Measurements from ENCODE around the gene FAM149B1.

FAM149B1 gene

GRCh38 chr10:73169320-73169719 is 1.4 kb downstream of the FAM149B1 start:
- Histone ChIP-seq H3K23ac (ENCODE audit: low read length in 2 of 2) (no peak overlapping the region), H3K4ac (ENCODE audit: low read depth in 1 of 2, low read length in 2 of 2) (no peak overlapping the region), H3K27ac (ENCODE audit: low read length, poor library complexity, severe bottlenecking) (no peak overlapping the region), H3K4me2 (ENCODE audit: low read length, poor library complexity, severe bottlenecking) (no peak overlapping the region), H3K9ac (ENCODE audit: low read length) (no peak overlapping the region), H4K8ac (ENCODE audit: low read length) (no peak overlapping the region), H2BK5ac (ENCODE audit: low read depth, low read length, poor library complexity, severe bottlenecking) (no peak overlapping the region), H3K36me3 (ENCODE audit: control insufficient read depth in 1 of 2, insufficient read depth in 2 of 2, low read depth in 1 of 2, low read length in 2 of 2) (peaks cover 0 to 12% of the 10 kb centered on the region in 2 experiments), H3K18ac (ENCODE audit: low read depth in 1 of 2, low read length in 2 of 2) (no peak overlapping the region), H2BK120ac (ENCODE audit: low read depth, low read length) (no peak overlapping the region), H2BK12ac (ENCODE audit: low read length in 2 of 2) (no peak overlapping the region), H3K9me3 (ENCODE audit: control insufficient read depth, low read length) (no peaks in the 10 kb centered on the region), H3K79me1 (replicated peaks; ENCODE audit: low read length, poor library complexity, severe bottlenecking) (peaks cover 7% of the 10 kb centered on the region), H3K14ac (ENCODE audit: low read length in 2 of 2) (no peak overlapping the region), H2BK15ac (ENCODE audit: low read depth, poor library complexity, severe bottlenecking) (no peak overlapping the region), H2AFZ (ENCODE audit: low read depth, low read length) (no peak overlapping the region), H2AK5ac (ENCODE audit: low read length, severe bottlenecking) (no peak overlapping the region), H3K27me3 (ENCODE audit: control insufficient read depth in 1 of 2, insufficient read depth in 1 of 2, low read length in 2 of 2) (no peaks in the 10 kb centered on the region), H4K91ac (ENCODE audit: low read length) (no peak overlapping the region), H3K4me1 (ENCODE audit: control insufficient read depth, insufficient read depth, low read depth, low read length) (peaks cover 1% of the 10 kb centered on the region), H3K4me3 (ENCODE audit: insufficient read depth in 1 of 2, low read depth in 1 of 2, low read length in 2 of 2) (peak overlapping the region in 1 of 2 experiments; percentile 99)
- DNase-seq: no peak
- WGBS: 100% methylated on average over 1 of the region's 3 CpGs

GRCh38 chr10:73172867-73173266 is 4.9 kb downstream of the FAM149B1 start:
- peaks cover 12 to 37% of the 10 kb centered on the region in 2 experiments for H3K36me3 ChIP-seq (ENCODE audit: control insufficient read depth in 1 of 2, insufficient read depth in 2 of 2, low read depth in 1 of 2, low read length in 2 of 2)
- H3K4me1 ChIP-seq (ENCODE audit: control insufficient read depth, insufficient read depth, low read depth, low read length): peaks cover 1% of the 10 kb centered on the region
- no peak overlapping the region for H4K8ac ChIP-seq (ENCODE audit: low read length)
- no peak overlapping the region for H2BK5ac ChIP-seq (ENCODE audit: low read depth, low read length, poor library complexity, severe bottlenecking)
- H3K4ac ChIP-seq (ENCODE audit: low read depth in 1 of 2, low read length in 2 of 2): no peak overlapping the region
- no peak for DNase-seq
- H3K27ac ChIP-seq (ENCODE audit: low read length, poor library complexity, severe bottlenecking): no peak overlapping the region
- H3K27me3 ChIP-seq (ENCODE audit: control insufficient read depth in 1 of 2, insufficient read depth in 1 of 2, low read length in 2 of 2): no peaks in the 10 kb centered on the region
- no peak overlapping the region for H3K4me2 ChIP-seq (ENCODE audit: low read length, poor library complexity, severe bottlenecking)
- H2AFZ ChIP-seq (ENCODE audit: low read depth, low read length): no peak overlapping the region
- no peaks in the 10 kb centered on the region for H3K9me3 ChIP-seq (ENCODE audit: control insufficient read depth, low read length)
- H3K14ac ChIP-seq (ENCODE audit: low read length in 2 of 2): no peak overlapping the region
- H4K91ac ChIP-seq (ENCODE audit: low read length): no peak overlapping the region
- no peak overlapping the region for H2BK120ac ChIP-seq (ENCODE audit: low read depth, low read length)
- no peak overlapping the region for H3K23ac ChIP-seq (ENCODE audit: low read length in 2 of 2)
- H2BK15ac ChIP-seq (ENCODE audit: low read depth, poor library complexity, severe bottlenecking): no peak overlapping the region
- H2AK5ac ChIP-seq (ENCODE audit: low read length, severe bottlenecking): no peak overlapping the region
- H3K4me3 ChIP-seq (ENCODE audit: insufficient read depth in 1 of 2, low read depth in 1 of 2, low read length in 2 of 2): no peak overlapping the region
- H3K79me1 ChIP-seq (replicated peaks; ENCODE audit: low read length, poor library complexity, severe bottlenecking): peaks cover 9% of the 10 kb centered on the region
- H2BK12ac ChIP-seq (ENCODE audit: low read length in 2 of 2): no peak overlapping the region
- H3K18ac ChIP-seq (ENCODE audit: low read depth in 1 of 2, low read length in 2 of 2): no peak overlapping the region
- no peak overlapping the region for H3K9ac ChIP-seq (ENCODE audit: low read length)

GRCh38 chr10:73174148-73174925 is 6.4 kb downstream of the FAM149B1 start:
- no CpG with 5 or more reads among the region's 1 CpG for WGBS

GRCh38 chr10:73182568-73182967 is 14.6 kb downstream of the FAM149B1 start:
- no peak overlapping the region for H2BK12ac ChIP-seq (ENCODE audit: low read length in 2 of 2)
- no peak overlapping the region for H2BK120ac ChIP-seq (ENCODE audit: low read depth, low read length)
- no peaks in the 10 kb centered on the region for H3K79me1 ChIP-seq (replicated peaks; ENCODE audit: low read length, poor library complexity, severe bottlenecking)
- H3K4me3 ChIP-seq (ENCODE audit: insufficient read depth in 1 of 2, low read depth in 1 of 2, low read length in 2 of 2): no peak overlapping the region
- WGBS: 100% methylated on average over 1 of the region's 2 CpGs
- H2AK5ac ChIP-seq (ENCODE audit: low read length, severe bottlenecking): no peak overlapping the region
- H3K4me2 ChIP-seq (ENCODE audit: low read length, poor library complexity, severe bottlenecking): no peak overlapping the region
- H3K4me1 ChIP-seq (ENCODE audit: control insufficient read depth, insufficient read depth, low read depth, low read length): no peaks in the 10 kb centered on the region
- H3K27ac ChIP-seq (ENCODE audit: low read length, poor library complexity, severe bottlenecking): no peak overlapping the region
- DNase-seq: no peak
- no peak overlapping the region for H2BK5ac ChIP-seq (ENCODE audit: low read depth, low read length, poor library complexity, severe bottlenecking)
- no peak overlapping the region for H4K91ac ChIP-seq (ENCODE audit: low read length)
- no peak overlapping the region for H3K23ac ChIP-seq (ENCODE audit: low read length in 2 of 2)
- H2BK15ac ChIP-seq (ENCODE audit: low read depth, poor library complexity, severe bottlenecking): no peak overlapping the region
- H3K4ac ChIP-seq (ENCODE audit: low read depth in 1 of 2, low read length in 2 of 2): no peak overlapping the region
- H3K9me3 ChIP-seq (ENCODE audit: control insufficient read depth, low read length): peaks cover 21% of the 10 kb centered on the region
- H3K27me3 ChIP-seq (ENCODE audit: control insufficient read depth in 1 of 2, insufficient read depth in 1 of 2, low read length in 2 of 2): no peaks in the 10 kb centered on the region
- no peak overlapping the region for H3K18ac ChIP-seq (ENCODE audit: low read depth in 1 of 2, low read length in 2 of 2)
- H3K36me3 ChIP-seq (ENCODE audit: control insufficient read depth in 1 of 2, insufficient read depth in 2 of 2, low read depth in 1 of 2, low read length in 2 of 2): peaks cover 10 to 53% of the 10 kb centered on the region in 2 experiments
- peak overlapping the region; percentile 79 for H3K9ac ChIP-seq (ENCODE audit: low read length)
- H2AFZ ChIP-seq (ENCODE audit: low read depth, low read length): no peak overlapping the region
- no peak overlapping the region for H4K8ac ChIP-seq (ENCODE audit: low read length)
- H3K14ac ChIP-seq (ENCODE audit: low read length in 2 of 2): no peak overlapping the region

More at GRCh38 chr10:73174148-73174925, 6.4 kb downstream of the FAM149B1 start:
- Histone ChIP-seq H3K27me3 (ENCODE audit: control insufficient read depth in 1 of 2, insufficient read depth in 1 of 2, low read length in 2 of 2) (no peaks in the 10 kb centered on the region), H3K79me1 (replicated peaks; ENCODE audit: low read length, poor library complexity, severe bottlenecking) (peaks cover 9% of the 10 kb centered on the region), H2AFZ (ENCODE audit: low read depth, low read length) (no peak overlapping the region), H3K18ac (ENCODE audit: low read depth in 1 of 2, low read length in 2 of 2) (no peak overlapping the region), H3K23ac (ENCODE audit: low read length in 2 of 2) (no peak overlapping the region), H3K4me3 (ENCODE audit: insufficient read depth in 1 of 2, low read depth in 1 of 2, low read length in 2 of 2) (no peak overlapping the region), H3K9me3 (ENCODE audit: control insufficient read depth, low read length) (no peaks in the 10 kb centered on the region), H4K91ac (ENCODE audit: low read length) (no peak overlapping the region), H2AK5ac (ENCODE audit: low read length, severe bottlenecking) (no peak overlapping the region), H2BK120ac (ENCODE audit: low read depth, low read length) (no peak overlapping the region), H3K4ac (ENCODE audit: low read depth in 1 of 2, low read length in 2 of 2) (no peak overlapping the region), H2BK5ac (ENCODE audit: low read depth, low read length, poor library complexity, severe bottlenecking) (no peak overlapping the region), H3K27ac (ENCODE audit: low read length, poor library complexity, severe bottlenecking) (no peak overlapping the region), H2BK12ac (ENCODE audit: low read length in 2 of 2) (no peak overlapping the region), H4K8ac (ENCODE audit: low read length) (no peak overlapping the region), H3K9ac (ENCODE audit: low read length) (no peak overlapping the region), H2BK15ac (ENCODE audit: low read depth, poor library complexity, severe bottlenecking) (no peak overlapping the region), H3K4me1 (ENCODE audit: control insufficient read depth, insufficient read depth, low read depth, low read length) (no peaks in the 10 kb centered on the region), H3K36me3 (ENCODE audit: control insufficient read depth in 1 of 2, insufficient read depth in 2 of 2, low read depth in 1 of 2, low read length in 2 of 2) (peaks cover 18 to 48% of the 10 kb centered on the region in 2 experiments), H3K4me2 (ENCODE audit: low read length, poor library complexity, severe bottlenecking) (no peak overlapping the region), H3K14ac (ENCODE audit: low read length in 2 of 2) (no peak overlapping the region)
- DNase-seq: no peak

Data from mesenchymal stem cell (in vitro differentiated cells and primary cell).